PFSK-1 (cell line): Measurements from ENCODE around the gene RAPGEF2.

ENCODE experiments used
- FOXP2 ChIP-seq: optimal IDR thresholded peaks from 2 replicates; pipeline ENCODE3; 2011; ENCODE audit warnings: borderline replicate concordance, control low read depth, inconsistent platforms; ENCODE audit not compliant: insufficient read depth; ENCODE audit errors: extremely low read length, extremely low read depth
- POLR2AphosphoS5 ChIP-seq: IDR thresholded peaks from 2 replicates; pipeline ENCODE4 v1.6.1; 2012; ENCODE audit warnings: low read depth, mild to moderate bottlenecking, control low read depth, low read length, moderate library complexity
- TAF1 ChIP-seq: IDR thresholded peaks from 2 replicates; pipeline ENCODE4 v1.6.1; 2012; ENCODE audit warnings: low read length, control low read depth, borderline replicate concordance; ENCODE audit not compliant: insufficient read depth
- TF ChIP-seq, protein P1 (sequence below), 2 experiments: IDR thresholded peaks; 2 replicates each; pipeline versions ENCODE4 v1.6.1 to v1.8.0; 2011 to 2012; ENCODE audit warnings: low read depth in 2 of 2, low read length in 2 of 2, control low read depth in 1 of 2, inconsistent platforms in 1 of 2, mild to moderate bottlenecking in 1 of 2, moderate library complexity in 1 of 2; ENCODE audit not compliant: insufficient read depth in 1 of 2

GRCh38 chr4:159158083-159158617 is 55.3 kb downstream of the RAPGEF2 start:
- TF ChIP-seq, protein P1, sequence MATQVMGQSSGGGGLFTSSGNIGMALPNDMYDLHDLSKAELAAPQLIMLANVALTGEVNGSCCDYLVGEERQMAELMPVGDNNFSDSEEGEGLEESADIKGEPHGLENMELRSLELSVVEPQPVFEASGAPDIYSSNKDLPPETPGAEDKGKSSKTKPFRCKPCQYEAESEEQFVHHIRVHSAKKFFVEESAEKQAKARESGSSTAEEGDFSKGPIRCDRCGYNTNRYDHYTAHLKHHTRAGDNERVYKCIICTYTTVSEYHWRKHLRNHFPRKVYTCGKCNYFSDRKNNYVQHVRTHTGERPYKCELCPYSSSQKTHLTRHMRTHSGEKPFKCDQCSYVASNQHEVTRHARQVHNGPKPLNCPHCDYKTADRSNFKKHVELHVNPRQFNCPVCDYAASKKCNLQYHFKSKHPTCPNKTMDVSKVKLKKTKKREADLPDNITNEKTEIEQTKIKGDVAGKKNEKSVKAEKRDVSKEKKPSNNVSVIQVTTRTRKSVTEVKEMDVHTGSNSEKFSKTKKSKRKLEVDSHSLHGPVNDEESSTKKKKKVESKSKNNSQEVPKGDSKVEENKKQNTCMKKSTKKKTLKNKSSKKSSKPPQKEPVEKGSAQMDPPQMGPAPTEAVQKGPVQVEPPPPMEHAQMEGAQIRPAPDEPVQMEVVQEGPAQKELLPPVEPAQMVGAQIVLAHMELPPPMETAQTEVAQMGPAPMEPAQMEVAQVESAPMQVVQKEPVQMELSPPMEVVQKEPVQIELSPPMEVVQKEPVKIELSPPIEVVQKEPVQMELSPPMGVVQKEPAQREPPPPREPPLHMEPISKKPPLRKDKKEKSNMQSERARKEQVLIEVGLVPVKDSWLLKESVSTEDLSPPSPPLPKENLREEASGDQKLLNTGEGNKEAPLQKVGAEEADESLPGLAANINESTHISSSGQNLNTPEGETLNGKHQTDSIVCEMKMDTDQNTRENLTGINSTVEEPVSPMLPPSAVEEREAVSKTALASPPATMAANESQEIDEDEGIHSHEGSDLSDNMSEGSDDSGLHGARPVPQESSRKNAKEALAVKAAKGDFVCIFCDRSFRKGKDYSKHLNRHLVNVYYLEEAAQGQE (IDR thresholded peaks at IDR 0.05; ENCODE audit: insufficient read depth in 1 of 2, low read depth in 2 of 2, low read length in 2 of 2) = no peak
- TF ChIP-seq POLR2AphosphoS5 = no peak
- no peak for TF ChIP-seq TAF1
- no peak for TF ChIP-seq FOXP2
